GM12878 (cell line): Measurements from ENCODE around the gene GINS2. TPM values are rescaled to one million over a fixed set of nuclear protein-coding genes. Genes with fewer than 3 reads are reported as not detected.

Experiments used
- ATAC-seq: fragments of 200-7000 bp; cut with Tn5 transposase; 3 replicates; pipeline ENCODE4 v1.9.1; 2020; ENCODE audit warnings: mild to moderate bottlenecking, moderate library complexity
- BruUV-seq: library from RNA; stranded (reverse); fragments of 400-500 nt; replicated peaks from 2 replicates; lab custom pipeline; 2021; lab: Mats Ljungman, UMichigan
- CTCF ChIA-PET: fragments of 300-600 bp; sonication (Branson Sonifier 250); formaldehyde crosslinking; extraction: SDS; loops from one replicate; lab custom pipeline; 2021; ENCODE audit warnings: inconsistent platforms; lab: Yijun Ruan, JAX
- POLR2A ChIA-PET: fragments of 350-600 bp; formaldehyde crosslinking; extraction: SDS; loops from one replicate; lab custom pipeline; 2021; ENCODE audit warnings: inconsistent platforms; lab: Charles Lee
- RAD21 ChIA-PET: fragments of 300-600 bp; sonication (Branson Sonifier 250); formaldehyde crosslinking; loops from one replicate; lab custom pipeline; 2023; ENCODE audit warnings: antibody characterized with exemption; ENCODE audit not compliant: unreplicated experiment; lab: Charles Lee
- SMC1A ChIA-PET: fragments of 300-600 bp; sonication (Branson Sonifier 250); formaldehyde crosslinking; loops from one replicate; lab custom pipeline; 2023; ENCODE audit not compliant: unreplicated experiment, uncharacterized antibody; lab: Charles Lee
- DNase-seq: peaks from one replicate; pipeline ENCODE4 v3.0.0-alpha.2; 2011; ENCODE audit warnings: low read depth, low spot score
- FAIRE-seq: peaks from 3 replicates; lab custom pipeline; 2011; peaks lifted over from hg19 to GRCh38; lab: Jason Lieb, UNC
- H2AFZ ChIP-seq: 2 replicates; pipeline ENCODE4 v1.6.0; 2011; ENCODE audit warnings: low read depth, low read length, control low read depth; ENCODE audit not compliant: control insufficient read depth
- H3K27ac ChIP-seq: 2 replicates; pipeline ENCODE4 v1.5.1; 2011; ENCODE audit warnings: control low read depth; ENCODE audit not compliant: control insufficient read depth, insufficient read depth
- H3K27me3 ChIP-seq, 2 experiments: replicated peaks in 1 of 2; 2 replicates each; pipeline versions ENCODE4 v1.6.0 to v1.6.1; 2011; ENCODE audit warnings: low read length in 1 of 2; ENCODE audit not compliant: control insufficient read depth in 2 of 2, insufficient read depth in 2 of 2
- H3K36me3 ChIP-seq, 2 experiments: 2 replicates each; pipeline ENCODE4 v1.5.1; 2011; ENCODE audit warnings: low read length in 1 of 2; ENCODE audit not compliant: control insufficient read depth in 2 of 2, insufficient read depth in 2 of 2
- H3K4me1 ChIP-seq: 2 replicates; pipeline ENCODE4 v1.6.1; 2011; ENCODE audit warnings: mild to moderate bottlenecking, low read length, moderate library complexity, mixed read lengths; ENCODE audit not compliant: control insufficient read depth, insufficient read depth
- H3K4me2 ChIP-seq: 2 replicates; pipeline ENCODE4 v1.6.0; 2011; ENCODE audit warnings: control low read depth; ENCODE audit not compliant: control insufficient read depth, insufficient read depth
- H3K4me3 ChIP-seq: fragments of 200-600 bp; sonication (generic); 2 replicates; pipeline ENCODE4 v1.5.1; 2016
- H3K79me2 ChIP-seq: 2 replicates; pipeline ENCODE4 v1.6.0; 2011; ENCODE audit warnings: low read length; ENCODE audit not compliant: control insufficient read depth, insufficient read depth
- H3K9ac ChIP-seq: 2 replicates; pipeline ENCODE4 v1.8.0; 2011; ENCODE audit warnings: low read length, control low read depth, mixed read lengths; ENCODE audit not compliant: control insufficient read depth, insufficient read depth
- H3K9me3 ChIP-seq: replicated peaks from 3 replicates; pipeline ENCODE4 v1.5.1; 2011; ENCODE audit warnings: mild to moderate bottlenecking, low read length; ENCODE audit not compliant: control insufficient read depth, insufficient read depth
- H4K20me1 ChIP-seq: 2 replicates; pipeline ENCODE4 v1.6.0; 2011; ENCODE audit not compliant: control insufficient read depth, insufficient read depth
- CBX5 ChIP-seq: sonication (generic); IDR thresholded peaks from 2 replicates; pipeline ENCODE4 v1.6.1; 2016; ENCODE audit warnings: low read depth, moderate library complexity, mild to moderate bottlenecking, inconsistent platforms
- CEBPZ ChIP-seq: fragments of 150-350 bp; IDR thresholded peaks from 2 replicates; pipeline ENCODE4 v1.6.1; 2016; ENCODE audit warnings: low read depth, low read length
- NR2C1 ChIP-seq: fragments of 450-650 bp; IDR thresholded peaks from 2 replicates; pipeline ENCODE4 v1.6.1; 2017; ENCODE audit warnings: antibody characterized with exemption, mild to moderate bottlenecking, moderate library complexity
- POLR2A ChIP-seq: IDR thresholded peaks from 2 replicates; pipeline ENCODE4 v1.6.1; 2011; ENCODE audit warnings: low read depth, mild to moderate bottlenecking, low read length
- SIX5 ChIP-seq: IDR thresholded peaks from 2 replicates; pipeline ENCODE4 v1.6.1; 2011; ENCODE audit warnings: mild to moderate bottlenecking, low read depth, low read length, moderate library complexity; ENCODE audit not compliant: severe bottlenecking
- WGBS: methylation state at CpG from one replicate; pipeline ENCODE4 v1.1.6; 2016; ENCODE audit warnings: low lambda C conversion rate; ENCODE audit not compliant: insufficient replicate concordance, insufficient coverage; ENCODE audit errors: missing lambda C conversion rate; 5-methylcytosine and 5-hydroxymethylcytosine counted together
- in situ Hi-C: fragments of 300-500 bp; cut with MboI; formaldehyde crosslinking; loops from 9 replicates; pipeline ENCODE4 v1.14.3; 2018; ENCODE audit warnings: mixed read lengths
- intact Hi-C: fragments of 100-400 bp; cut with micrococcal nuclease; formaldehyde crosslinking; loops from one replicate; pipeline ENCODE4 v1.14.2; 2022; ENCODE audit not compliant: unreplicated experiment
- polyA plus RNA-seq, 11 experiments: library from polyadenylated mRNA; depleted of rRNA in 4 of 11; unstranded in 6 of 11; stranded (reverse) in 5 of 11; fragments of >200 nt; fragmentation: Nextera tagmentation in 4 of 11; fragmentation: Illumina TruSeq in 1 of 11; extraction: Ambion mirVana in 4 of 11; extraction: Trizol in 1 of 11; gene quantifications; 1 replicate in 1 of 11; 2 replicates in 10 of 11; pipeline versions ENCODE4 v1.2.1 to v1.2.3, GENCODE V29; 2011 to 2016; ENCODE audit warnings: inconsistent platforms in 2 of 11, missing spikeins in 2 of 11, low read depth in 1 of 11
- total RNA-seq, 4 experiments: library from RNA; depleted of rRNA in 3 of 4; stranded (reverse); fragments of >200 nt in 3 of 4; fragmentation: Illumina TruSeq in 1 of 4; extraction: Trizol in 1 of 4; gene quantifications; 2 replicates each; pipeline versions ENCODE4 v1.2.1 to v1.2.3, GENCODE V29; 2013 to 2021

Gene GINS2
- total and polyA plus RNA-seq, 10 of the 15 experiments (the other 5 are each of a cell fraction or from before 2014, with no cell fraction given), result 42.7 to 90.8 (median 57.0) TPM

GRCh38 chr16:85667841-85668413 lies 20.8 kb downstream of the GINS2 start:
- ChIA-PET RAD21 (no interaction called here), SMC1A (no interaction called here), POLR2A (no interaction called here), CTCF (interaction anchor here (0.9 kb wide), 1 partner anchor 8 kb away, joined by 3 read pairs; no protein-coding TSS in a partner anchor)
- Histone ChIP-seq H3K4me2 (no peak overlapping the region), H3K4me1 (no peaks in the 10 kb centered on the region), H3K36me3 (peaks cover 50 to 54% of the 10 kb centered on the region in 2 experiments), H3K27me3 (no peaks in the 10 kb centered on the region), H3K27ac (no peak overlapping the region), H4K20me1 (no peaks in the 10 kb centered on the region), H3K4me3 (no peak overlapping the region), H3K9ac (no peak overlapping the region), H2AFZ (no peak overlapping the region), H3K79me2 (no peaks in the 10 kb centered on the region), H3K9me3 (no peaks in the 10 kb centered on the region)
- intact Hi-C loops, result no loop called here
- WGBS, result 99% methylated on average over 16 of the region's 16 CpGs
- BruUV-seq, result no TSS peak
- peak; percentile 31; the same call in 2 of the 3 replicates for ATAC-seq
- no peak for FAIRE-seq
- peak; percentile 55; the same call in 1 of the 2 replicates for TF ChIP-seq POLR2A
- TF ChIP-seq NR2C1, result no peak
- no peak for TF ChIP-seq CEBPZ
- TF ChIP-seq CBX5, result no peak
- TF ChIP-seq SIX5, result no peak
- DNase-seq, result no peak
- in situ Hi-C loops, result no loop called here
